Central memory CD4-positive, alpha-beta T cell (primary cell): Measurements from ENCODE around the gene FLVCR2.
"Not testable (repeated sequence)": the region's sequence is repeated elsewhere in the genome, so short reads cannot be mapped to it uniquely, and the experiment has no call there.

ENCODE experiments used
- DNase-seq: peaks from one replicate; pipeline ENCODE4 v3.0.0; 2022

Gene FLVCR2

GRCh38 chr14:75597149-75597548, 18.7 kb downstream of the FLVCR2 start:
- no peak for DNase-seq

- not testable (repeated sequence) for DNase-seq
Observed at GRCh38 chr14:75600100-75600499, 21.7 kb downstream of the FLVCR2 start.

GRCh38 chr14:75601061-75601460, 22.6 kb downstream of the FLVCR2 start:
- DNase-seq: not testable (repeated sequence)

- DNase-seq: no peak
Observed at GRCh38 chr14:75602503-75602902, 24.1 kb downstream of the FLVCR2 start.

GRCh38 chr14:75604979-75605851, 26.8 kb downstream of the FLVCR2 start:
- no peak for DNase-seq

- no peak for DNase-seq
Observed at GRCh38 chr14:75605916-75606315, 27.5 kb downstream of the FLVCR2 start.

GRCh38 chr14:75607044-75607443, 28.6 kb downstream of the FLVCR2 start:
- DNase-seq: no peak

- no peak for DNase-seq
Observed at GRCh38 chr14:75607842-75608640, 29.6 kb downstream of the FLVCR2 start.

- DNase-seq: no peak
Observed at GRCh38 chr14:75609116-75609515, 30.7 kb downstream of the FLVCR2 start.

GRCh38 chr14:75609606-75610475, 31.4 kb downstream of the FLVCR2 start:
- DNase-seq: no peak

GRCh38 chr14:75610834-75611233, 32.4 kb downstream of the FLVCR2 start:
- DNase-seq: no peak

- DNase-seq: no peak
Observed at GRCh38 chr14:75612157-75612556, 33.7 kb downstream of the FLVCR2 start.

GRCh38 chr14:75614179-75614578, 35.8 kb downstream of the FLVCR2 start:
- DNase-seq: no peak

- DNase-seq: no peak
Observed at GRCh38 chr14:75615200-75615599, 36.8 kb downstream of the FLVCR2 start.

GRCh38 chr14:75619548-75619947, 41.1 kb downstream of the FLVCR2 start:
- DNase-seq: no peak

GRCh38 chr14:75625034-75625433, 46.6 kb downstream of the FLVCR2 start:
- DNase-seq: no peak

GRCh38 chr14:75626396-75626795, 48.0 kb downstream of the FLVCR2 start:
- DNase-seq: no peak

GRCh38 chr14:75626863-75627262, 48.4 kb downstream of the FLVCR2 start:
- no peak for DNase-seq

GRCh38 chr14:75627406-75627805, 49.0 kb downstream of the FLVCR2 start:
- DNase-seq: no peak

GRCh38 chr14:75628816-75629215, 50.4 kb downstream of the FLVCR2 start:
- no peak for DNase-seq

GRCh38 chr14:75630695-75631452, 52.5 kb downstream of the FLVCR2 start:
- no peak for DNase-seq

GRCh38 chr14:75631453-75631831, 53.0 kb downstream of the FLVCR2 start:
- no peak for DNase-seq
